Measurements from ENCODE around the gene SF1. TPM values are rescaled to one million over a fixed set of nuclear protein-coding genes. Genes with fewer than 3 reads are reported as not detected.

The SF1 gene
- total and polyA plus RNA-seq, 2 of the 8 experiments (the other 6 are each of a cell fraction or from before 2014, with no cell fraction given): 72.7 to 353 TPM

DNA sequence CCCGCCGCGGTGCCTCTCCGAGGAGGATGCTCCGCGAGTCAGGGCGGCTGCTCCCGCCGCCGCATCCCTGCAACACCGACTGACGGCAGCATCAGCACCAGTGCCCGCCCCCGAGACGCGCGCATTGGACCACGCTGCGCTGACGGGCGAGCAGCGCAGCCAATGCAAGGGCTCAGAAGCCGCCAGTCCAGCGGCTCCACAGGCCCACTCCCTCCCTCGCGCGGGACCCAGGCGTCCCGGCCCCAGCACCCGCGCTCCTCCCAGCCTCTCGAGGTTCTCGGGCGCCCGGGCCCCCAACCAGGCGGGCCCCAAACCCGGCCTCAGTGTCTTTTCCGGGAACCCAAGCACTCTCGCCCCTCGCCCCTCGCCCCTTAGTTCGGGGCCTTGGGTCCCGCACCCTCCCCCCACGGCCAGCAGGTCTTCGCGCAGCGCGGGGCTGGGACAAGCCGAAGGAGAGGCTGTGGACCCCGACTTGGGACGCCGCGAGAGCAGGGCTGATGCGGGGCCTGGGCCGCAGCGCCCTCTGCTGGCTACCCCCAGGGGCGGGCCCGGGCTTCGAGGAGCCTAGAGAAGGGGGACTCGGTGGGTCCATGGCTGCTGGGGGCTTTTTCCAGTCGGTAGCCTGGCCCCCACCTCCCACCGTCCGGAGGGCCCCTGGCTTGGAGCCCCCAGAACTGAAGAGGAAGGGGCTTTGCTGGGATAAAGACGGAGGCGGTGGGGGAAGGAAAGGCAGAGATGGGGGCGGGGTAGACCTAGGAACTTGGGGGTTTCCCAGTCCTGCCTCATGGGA is 55.0 kb downstream of the SF1 start, which contains the start of gene NRXN2 (continued):
- TF ChIP-seq SP4 (IDR thresholded peaks at IDR 0.05; ENCODE audit: low read length) (no peak), EZH2 (IDR thresholded peaks at IDR 0.05; ENCODE audit: low read depth, low read length, severe bottlenecking) (no peak), RAD21 (IDR thresholded peaks at IDR 0.05 in 1 of 2, conservative IDR thresholded peaks at IDR 0.05 in 1 of 2; ENCODE audit: low read depth in 2 of 2, low read length in 2 of 2) (peak; percentile 74 to 84), ASH2L (IDR thresholded peaks at IDR 0.05; ENCODE audit: low read length) (peak; percentile 45), TAF1 (IDR thresholded peaks at IDR 0.05; ENCODE audit: low read depth, low read length) (peak; percentile 27; the same call in 1 of the 2 replicates), SIRT6 (IDR thresholded peaks at IDR 0.05; ENCODE audit: low read length) (no peak), SIX5 (IDR thresholded peaks at IDR 0.05; ENCODE audit: low read depth, low read length) (no peak), POU5F1 (IDR thresholded peaks at IDR 0.05; ENCODE audit: low read depth, low read length) (no peak), BACH1 (IDR thresholded peaks at IDR 0.05; ENCODE audit: low read length) (peak; percentile 62; the same call in 1 of the 2 replicates), BCL11A (IDR thresholded peaks at IDR 0.05; ENCODE audit: low read depth in 2 of 2, low read length in 2 of 2) (no peak)
- TF ChIP-seq, protein P1, sequence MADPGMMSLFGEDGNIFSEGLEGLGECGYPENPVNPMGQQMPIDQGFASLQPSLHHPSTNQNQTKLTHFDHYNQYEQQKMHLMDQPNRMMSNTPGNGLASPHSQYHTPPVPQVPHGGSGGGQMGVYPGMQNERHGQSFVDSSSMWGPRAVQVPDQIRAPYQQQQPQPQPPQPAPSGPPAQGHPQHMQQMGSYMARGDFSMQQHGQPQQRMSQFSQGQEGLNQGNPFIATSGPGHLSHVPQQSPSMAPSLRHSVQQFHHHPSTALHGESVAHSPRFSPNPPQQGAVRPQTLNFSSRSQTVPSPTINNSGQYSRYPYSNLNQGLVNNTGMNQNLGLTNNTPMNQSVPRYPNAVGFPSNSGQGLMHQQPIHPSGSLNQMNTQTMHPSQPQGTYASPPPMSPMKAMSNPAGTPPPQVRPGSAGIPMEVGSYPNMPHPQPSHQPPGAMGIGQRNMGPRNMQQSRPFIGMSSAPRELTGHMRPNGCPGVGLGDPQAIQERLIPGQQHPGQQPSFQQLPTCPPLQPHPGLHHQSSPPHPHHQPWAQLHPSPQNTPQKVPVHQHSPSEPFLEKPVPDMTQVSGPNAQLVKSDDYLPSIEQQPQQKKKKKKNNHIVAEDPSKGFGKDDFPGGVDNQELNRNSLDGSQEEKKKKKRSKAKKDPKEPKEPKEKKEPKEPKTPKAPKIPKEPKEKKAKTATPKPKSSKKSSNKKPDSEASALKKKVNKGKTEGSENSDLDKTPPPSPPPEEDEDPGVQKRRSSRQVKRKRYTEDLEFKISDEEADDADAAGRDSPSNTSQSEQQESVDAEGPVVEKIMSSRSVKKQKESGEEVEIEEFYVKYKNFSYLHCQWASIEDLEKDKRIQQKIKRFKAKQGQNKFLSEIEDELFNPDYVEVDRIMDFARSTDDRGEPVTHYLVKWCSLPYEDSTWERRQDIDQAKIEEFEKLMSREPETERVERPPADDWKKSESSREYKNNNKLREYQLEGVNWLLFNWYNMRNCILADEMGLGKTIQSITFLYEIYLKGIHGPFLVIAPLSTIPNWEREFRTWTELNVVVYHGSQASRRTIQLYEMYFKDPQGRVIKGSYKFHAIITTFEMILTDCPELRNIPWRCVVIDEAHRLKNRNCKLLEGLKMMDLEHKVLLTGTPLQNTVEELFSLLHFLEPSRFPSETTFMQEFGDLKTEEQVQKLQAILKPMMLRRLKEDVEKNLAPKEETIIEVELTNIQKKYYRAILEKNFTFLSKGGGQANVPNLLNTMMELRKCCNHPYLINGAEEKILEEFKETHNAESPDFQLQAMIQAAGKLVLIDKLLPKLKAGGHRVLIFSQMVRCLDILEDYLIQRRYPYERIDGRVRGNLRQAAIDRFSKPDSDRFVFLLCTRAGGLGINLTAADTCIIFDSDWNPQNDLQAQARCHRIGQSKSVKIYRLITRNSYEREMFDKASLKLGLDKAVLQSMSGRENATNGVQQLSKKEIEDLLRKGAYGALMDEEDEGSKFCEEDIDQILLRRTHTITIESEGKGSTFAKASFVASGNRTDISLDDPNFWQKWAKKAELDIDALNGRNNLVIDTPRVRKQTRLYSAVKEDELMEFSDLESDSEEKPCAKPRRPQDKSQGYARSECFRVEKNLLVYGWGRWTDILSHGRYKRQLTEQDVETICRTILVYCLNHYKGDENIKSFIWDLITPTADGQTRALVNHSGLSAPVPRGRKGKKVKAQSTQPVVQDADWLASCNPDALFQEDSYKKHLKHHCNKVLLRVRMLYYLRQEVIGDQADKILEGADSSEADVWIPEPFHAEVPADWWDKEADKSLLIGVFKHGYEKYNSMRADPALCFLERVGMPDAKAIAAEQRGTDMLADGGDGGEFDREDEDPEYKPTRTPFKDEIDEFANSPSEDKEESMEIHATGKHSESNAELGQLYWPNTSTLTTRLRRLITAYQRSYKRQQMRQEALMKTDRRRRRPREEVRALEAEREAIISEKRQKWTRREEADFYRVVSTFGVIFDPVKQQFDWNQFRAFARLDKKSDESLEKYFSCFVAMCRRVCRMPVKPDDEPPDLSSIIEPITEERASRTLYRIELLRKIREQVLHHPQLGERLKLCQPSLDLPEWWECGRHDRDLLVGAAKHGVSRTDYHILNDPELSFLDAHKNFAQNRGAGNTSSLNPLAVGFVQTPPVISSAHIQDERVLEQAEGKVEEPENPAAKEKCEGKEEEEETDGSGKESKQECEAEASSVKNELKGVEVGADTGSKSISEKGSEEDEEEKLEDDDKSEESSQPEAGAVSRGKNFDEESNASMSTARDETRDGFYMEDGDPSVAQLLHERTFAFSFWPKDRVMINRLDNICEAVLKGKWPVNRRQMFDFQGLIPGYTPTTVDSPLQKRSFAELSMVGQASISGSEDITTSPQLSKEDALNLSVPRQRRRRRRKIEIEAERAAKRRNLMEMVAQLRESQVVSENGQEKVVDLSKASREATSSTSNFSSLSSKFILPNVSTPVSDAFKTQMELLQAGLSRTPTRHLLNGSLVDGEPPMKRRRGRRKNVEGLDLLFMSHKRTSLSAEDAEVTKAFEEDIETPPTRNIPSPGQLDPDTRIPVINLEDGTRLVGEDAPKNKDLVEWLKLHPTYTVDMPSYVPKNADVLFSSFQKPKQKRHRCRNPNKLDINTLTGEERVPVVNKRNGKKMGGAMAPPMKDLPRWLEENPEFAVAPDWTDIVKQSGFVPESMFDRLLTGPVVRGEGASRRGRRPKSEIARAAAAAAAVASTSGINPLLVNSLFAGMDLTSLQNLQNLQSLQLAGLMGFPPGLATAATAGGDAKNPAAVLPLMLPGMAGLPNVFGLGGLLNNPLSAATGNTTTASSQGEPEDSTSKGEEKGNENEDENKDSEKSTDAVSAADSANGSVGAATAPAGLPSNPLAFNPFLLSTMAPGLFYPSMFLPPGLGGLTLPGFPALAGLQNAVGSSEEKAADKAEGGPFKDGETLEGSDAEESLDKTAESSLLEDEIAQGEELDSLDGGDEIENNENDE (IDR thresholded peaks at IDR 0.05; ENCODE audit: insufficient replicate concordance, low read length): no peak

Data from H1 (cell line).